Chondrocyte (in vitro differentiated cells): ENCODE measurements around the gene MAD1L1. TPM values are rescaled to one million over a fixed set of nuclear protein-coding genes. Genes with fewer than 3 reads are reported as not detected.

Experiments used
- DNase-seq: peaks from one replicate; pipeline ENCODE4 v3.0.0; 2021; ENCODE audit warnings: mixed read lengths, low spot score
- H3K27ac Mint-ChIP-seq: one replicate; pipeline ENCODE4 v1.8.0; 2021; ENCODE audit warnings: mild to moderate bottlenecking, moderate library complexity, mixed read lengths; ENCODE audit not compliant: unreplicated experiment
- H3K27me3 Mint-ChIP-seq: 2 replicates; pipeline ENCODE4 v1.8.0; 2021; ENCODE audit warnings: low read depth, mixed read lengths
- H3K36me3 Mint-ChIP-seq: 2 replicates; pipeline ENCODE4 v1.8.0; 2021; ENCODE audit warnings: low read depth, mixed read lengths
- H3K4me1 Mint-ChIP-seq: 2 replicates; pipeline ENCODE4 v1.8.0; 2021; ENCODE audit warnings: low read depth, mild to moderate bottlenecking, mixed read lengths
- H3K4me3 Mint-ChIP-seq: one replicate; pipeline ENCODE4 v1.8.0; 2021; ENCODE audit warnings: mild to moderate bottlenecking, moderate library complexity, mixed read lengths; ENCODE audit not compliant: unreplicated experiment
- H3K9me3 Mint-ChIP-seq: 2 replicates; pipeline ENCODE4 v1.8.0; 2021; ENCODE audit warnings: low read depth, mixed read lengths
- total RNA-seq: library from RNA; stranded (reverse); gene quantifications from 3 replicates; pipeline ENCODE4 v1.2.1, GENCODE V29; 2021
- TF ChIP-seq, protein P1 (sequence below): fragments of 200-600 bp; sonication (generic); IDR thresholded peaks from 2 replicates; pipeline ENCODE4 v1.5.0; 2021; ENCODE audit warnings: antibody characterized with exemption, mild to moderate bottlenecking, moderate library complexity

MAD1L1 gene
- total RNA-seq, 1 donor from 2014 or later: 22.7 TPM

DNA sequence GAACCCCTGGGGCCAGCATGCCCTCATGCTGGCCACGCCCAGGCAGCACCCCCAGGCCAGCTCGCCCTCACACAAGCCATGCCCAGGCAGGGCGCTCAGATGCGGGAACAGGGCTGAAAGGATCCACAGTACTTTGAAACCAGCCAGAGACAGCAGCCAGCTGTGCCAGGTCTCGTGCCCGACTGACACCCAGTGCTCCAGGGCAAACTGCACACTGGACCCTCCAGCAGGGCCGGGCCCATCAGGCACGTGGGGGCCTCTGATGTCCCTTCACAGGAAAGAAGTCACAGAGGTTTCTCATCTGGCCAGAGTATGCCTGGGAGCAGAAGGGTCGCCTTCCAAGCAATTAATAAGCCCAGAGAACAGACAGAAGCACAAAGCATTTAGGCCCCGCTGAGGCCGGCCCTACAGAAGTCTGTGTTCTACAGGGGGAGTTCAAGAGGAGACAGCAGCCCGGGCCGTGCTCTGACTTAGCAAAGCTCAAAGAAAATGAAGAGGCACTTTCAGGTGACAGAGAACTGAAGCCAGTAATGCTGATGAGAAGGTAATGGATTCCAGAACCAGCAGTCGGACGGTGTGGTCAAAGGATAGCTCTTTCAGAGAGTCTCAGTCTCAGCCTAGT lies 21.4 kb downstream of the MAD1L1 start:
- no peaks in the 10 kb centered on the region for H3K4me1 Mint-ChIP-seq
- no peaks in the 10 kb centered on the region for H3K9me3 Mint-ChIP-seq
- H3K27ac Mint-ChIP-seq: no peak overlapping the region
- DNase-seq: peak; percentile 76
- no peak overlapping the region for H3K4me3 Mint-ChIP-seq
- H3K36me3 Mint-ChIP-seq: peaks cover 47% of the 10 kb centered on the region
- TF ChIP-seq, protein P1, sequence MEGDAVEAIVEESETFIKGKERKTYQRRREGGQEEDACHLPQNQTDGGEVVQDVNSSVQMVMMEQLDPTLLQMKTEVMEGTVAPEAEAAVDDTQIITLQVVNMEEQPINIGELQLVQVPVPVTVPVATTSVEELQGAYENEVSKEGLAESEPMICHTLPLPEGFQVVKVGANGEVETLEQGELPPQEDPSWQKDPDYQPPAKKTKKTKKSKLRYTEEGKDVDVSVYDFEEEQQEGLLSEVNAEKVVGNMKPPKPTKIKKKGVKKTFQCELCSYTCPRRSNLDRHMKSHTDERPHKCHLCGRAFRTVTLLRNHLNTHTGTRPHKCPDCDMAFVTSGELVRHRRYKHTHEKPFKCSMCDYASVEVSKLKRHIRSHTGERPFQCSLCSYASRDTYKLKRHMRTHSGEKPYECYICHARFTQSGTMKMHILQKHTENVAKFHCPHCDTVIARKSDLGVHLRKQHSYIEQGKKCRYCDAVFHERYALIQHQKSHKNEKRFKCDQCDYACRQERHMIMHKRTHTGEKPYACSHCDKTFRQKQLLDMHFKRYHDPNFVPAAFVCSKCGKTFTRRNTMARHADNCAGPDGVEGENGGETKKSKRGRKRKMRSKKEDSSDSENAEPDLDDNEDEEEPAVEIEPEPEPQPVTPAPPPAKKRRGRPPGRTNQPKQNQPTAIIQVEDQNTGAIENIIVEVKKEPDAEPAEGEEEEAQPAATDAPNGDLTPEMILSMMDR: no peak
- H3K27me3 Mint-ChIP-seq: no peaks in the 10 kb centered on the region

DNA sequence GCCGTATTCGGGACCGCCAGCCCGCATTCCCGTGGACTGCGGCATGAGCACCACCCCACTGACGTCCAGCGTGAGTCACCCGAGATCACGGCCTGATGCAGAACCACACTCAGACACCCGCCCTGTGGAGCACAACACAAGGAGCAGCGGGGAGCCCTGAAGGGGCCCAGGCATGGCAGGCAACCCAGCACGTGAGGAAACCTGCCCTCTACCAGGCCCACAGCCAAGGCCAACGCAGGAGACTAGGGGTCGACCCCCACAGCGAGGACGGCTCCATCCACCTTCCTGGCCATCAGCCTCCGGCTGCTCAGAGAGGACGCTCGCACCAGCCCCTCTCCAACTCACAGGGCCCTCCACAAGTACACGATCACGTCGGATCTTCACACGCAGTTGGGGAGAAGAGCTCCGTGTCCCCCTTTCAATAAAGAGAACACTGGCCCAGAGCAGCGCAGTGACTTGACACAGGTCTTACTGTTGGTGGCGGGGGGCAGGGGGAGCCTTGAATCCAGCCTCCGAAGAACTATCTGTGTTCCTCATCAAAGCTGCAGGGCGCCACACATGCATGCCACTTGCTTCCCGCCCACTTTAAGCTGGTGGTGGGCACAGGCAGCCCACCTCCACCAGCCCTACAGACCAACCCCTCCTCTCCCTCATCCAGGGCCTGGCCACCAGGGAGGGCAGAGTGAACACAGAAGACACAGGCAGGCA lies 22.0 kb downstream of the MAD1L1 start:
- TF ChIP-seq, protein P1: no peak
- H3K27me3 Mint-ChIP-seq: no peaks in the 10 kb centered on the region
- H3K4me3 Mint-ChIP-seq: no peak overlapping the region
- H3K36me3 Mint-ChIP-seq: peaks cover 40% of the 10 kb centered on the region
- no peaks in the 10 kb centered on the region for H3K9me3 Mint-ChIP-seq
- DNase-seq: peak; percentile 85
- no peak overlapping the region for H3K27ac Mint-ChIP-seq
- H3K4me1 Mint-ChIP-seq: peaks cover under 1% of the 10 kb centered on the region

DNA sequence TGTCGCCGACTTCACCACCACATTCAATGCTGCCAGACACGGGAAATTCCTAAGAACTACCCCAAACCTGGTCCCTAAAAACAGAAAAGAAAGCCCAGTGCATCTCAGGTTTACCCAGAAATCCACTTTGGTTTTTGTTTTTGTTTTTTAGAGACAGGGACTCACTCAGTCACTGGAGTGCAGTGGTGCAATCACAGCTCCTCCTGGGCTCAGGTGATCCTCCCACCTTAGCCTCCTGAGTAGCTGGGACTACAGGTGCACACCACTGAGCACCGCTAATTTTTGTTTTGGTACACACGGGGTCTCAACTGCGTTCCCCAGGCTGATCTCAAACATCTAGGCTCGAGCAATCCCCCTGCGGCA lies 22.8 kb downstream of the MAD1L1 start:
- Mint-ChIP-seq H3K36me3 (peaks cover 34% of the 10 kb centered on the region), H3K4me1 (peaks cover 8% of the 10 kb centered on the region), H3K9me3 (no peaks in the 10 kb centered on the region), H3K27me3 (no peaks in the 10 kb centered on the region), H3K4me3 (no peak overlapping the region), H3K27ac (no peak overlapping the region)
- peak; percentile 47 for DNase-seq
- TF ChIP-seq, protein P1: no peak

DNA sequence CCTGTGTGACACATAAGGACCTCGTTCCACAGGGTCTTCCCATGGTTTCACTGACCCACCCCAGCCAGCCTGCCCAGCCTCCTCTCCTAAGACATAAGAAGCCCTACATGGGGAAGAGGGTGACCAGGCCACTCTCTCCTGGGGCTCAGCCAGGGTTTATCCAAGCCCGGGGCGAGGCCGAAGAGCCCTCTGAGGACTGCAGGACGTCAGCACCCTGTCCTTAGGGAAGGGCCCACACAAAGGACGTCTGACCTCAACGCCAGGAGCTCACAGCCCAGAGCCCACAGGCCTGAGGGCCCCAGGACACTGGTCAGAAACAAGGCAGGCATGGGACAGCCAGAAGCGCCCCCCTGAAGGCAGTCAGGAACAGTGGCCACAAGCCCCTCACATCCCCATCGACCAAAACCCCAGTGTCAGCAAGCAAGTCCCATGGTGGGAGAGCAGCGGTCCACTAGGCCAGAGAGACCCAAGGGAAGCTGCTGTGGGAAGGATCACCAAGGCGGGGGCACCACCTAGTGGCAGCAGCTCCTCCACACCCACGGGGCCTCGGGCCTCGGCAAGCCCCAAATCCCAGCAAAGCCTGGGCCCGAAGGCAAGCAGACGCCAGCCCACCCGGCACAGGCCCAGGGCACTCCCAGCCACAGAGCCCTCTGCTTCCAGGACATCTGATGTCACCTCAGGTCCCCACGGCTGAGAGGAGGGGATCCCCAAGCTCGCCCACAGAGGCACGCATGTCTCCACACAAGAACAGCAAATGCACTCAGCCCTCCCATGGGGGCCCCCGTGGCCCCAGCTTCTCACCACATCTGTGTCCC lies 23.4 kb downstream of the MAD1L1 start:
- no peaks in the 10 kb centered on the region for H3K9me3 Mint-ChIP-seq
- no peak overlapping the region for H3K4me3 Mint-ChIP-seq
- no peaks in the 10 kb centered on the region for H3K27me3 Mint-ChIP-seq
- TF ChIP-seq, protein P1: peak; percentile 91
- no peak overlapping the region for H3K27ac Mint-ChIP-seq
- H3K4me1 Mint-ChIP-seq: peaks cover 13% of the 10 kb centered on the region
- DNase-seq: peak; percentile 90
- H3K36me3 Mint-ChIP-seq: peaks cover 34% of the 10 kb centered on the region

DNA sequence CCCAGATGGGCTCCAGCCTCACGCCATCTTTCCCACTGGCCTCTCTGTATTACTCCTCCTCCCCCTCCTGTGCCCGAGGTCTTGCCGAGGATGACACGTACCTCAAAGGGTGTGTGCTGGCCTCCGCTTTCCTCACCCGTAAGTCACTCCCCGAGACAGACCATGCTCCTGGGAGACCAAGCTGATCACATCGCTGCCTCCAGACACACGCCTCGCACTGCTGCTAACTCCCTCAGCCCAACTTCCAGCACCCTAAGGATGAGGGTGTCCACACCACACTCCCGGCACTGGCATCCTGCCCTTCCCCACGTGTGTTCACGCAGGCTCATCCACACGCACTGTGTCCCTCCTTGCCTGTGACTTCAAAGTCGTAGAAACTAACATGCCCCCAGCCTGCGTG lies 24.0 kb downstream of the MAD1L1 start:
- Mint-ChIP-seq H3K27ac (no peak overlapping the region), H3K27me3 (no peaks in the 10 kb centered on the region), H3K36me3 (peaks cover 29% of the 10 kb centered on the region), H3K4me1 (peaks cover 13% of the 10 kb centered on the region), H3K9me3 (no peaks in the 10 kb centered on the region), H3K4me3 (no peak overlapping the region)
- peak; percentile 74 for DNase-seq
- TF ChIP-seq, protein P1: no peak
